DMS114 treated with DMSO at 0.1 percent for 48 hours (cell line): ENCODE measurements around the gene LAMTOR5.

Experiments used
- DNase-seq: peaks from one replicate; lab custom pipeline; 2025; ENCODE audit not compliant: unreplicated experiment; lab: John Stamatoyannopoulos, UW

Gene LAMTOR5

GRCh38 chr1:110390692-110391245 is 16.7 kb downstream of the LAMTOR5 start, which contains the start of gene SLC16A4:
SLC16A4 (minus strand) TSS chr1:110391026; CDS start chr1:110389323, 1,703 bp downstream.
- no peak for DNase-seq

DNA sequence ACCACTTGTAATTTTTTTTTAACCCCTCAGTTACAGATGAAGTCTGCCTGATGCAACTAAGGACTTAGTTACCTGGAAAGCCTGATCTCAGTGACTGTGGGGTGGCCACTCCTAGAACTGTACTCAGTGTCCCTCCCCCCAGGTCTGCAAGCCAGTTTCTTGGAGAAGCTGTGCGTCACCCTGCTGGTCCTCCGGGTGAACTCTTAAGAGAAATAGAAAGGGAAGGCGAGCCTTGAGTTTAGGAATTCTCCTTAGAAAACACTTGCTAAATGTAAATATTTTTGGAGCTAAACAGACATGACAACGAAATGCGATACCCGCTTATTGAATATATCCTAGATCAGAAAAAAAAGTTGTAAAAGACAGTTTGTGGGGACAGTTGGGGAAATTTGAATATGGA is 17.4 kb downstream of the LAMTOR5 start:
- no peak for DNase-seq

DNA sequence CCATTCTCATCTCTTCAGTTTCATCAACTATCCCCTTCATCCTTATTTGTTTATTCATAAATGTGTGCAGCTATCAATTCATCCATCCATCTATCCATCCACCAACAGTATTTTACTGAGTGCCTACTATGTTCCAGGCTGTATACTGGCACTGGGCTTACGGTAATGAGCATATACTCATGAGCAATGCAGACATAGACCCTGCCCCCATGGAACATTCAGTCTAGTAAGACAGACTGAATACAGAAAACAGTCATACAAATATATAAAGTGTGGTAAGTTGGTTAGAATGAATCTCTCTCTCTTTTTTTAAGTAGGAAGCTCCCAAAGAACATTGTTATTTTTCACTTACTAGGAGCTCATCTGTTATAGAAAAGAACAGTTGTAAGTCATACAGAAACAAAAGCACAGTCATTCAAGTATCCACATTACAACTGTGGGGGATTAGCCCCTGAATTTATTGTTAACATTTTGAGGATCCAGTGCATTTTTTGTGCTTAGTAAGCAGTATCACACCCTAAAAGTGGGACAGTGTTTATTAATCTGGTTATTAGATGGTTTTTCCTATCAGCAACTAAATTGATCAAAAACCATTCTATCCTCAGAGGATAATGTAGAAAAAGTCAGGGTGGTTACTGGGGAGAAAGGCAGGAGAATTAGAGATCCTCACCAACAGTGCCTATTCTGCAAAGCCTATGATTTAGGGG is 20.3 kb downstream of the LAMTOR5 start:
- no peak for DNase-seq

DNA sequence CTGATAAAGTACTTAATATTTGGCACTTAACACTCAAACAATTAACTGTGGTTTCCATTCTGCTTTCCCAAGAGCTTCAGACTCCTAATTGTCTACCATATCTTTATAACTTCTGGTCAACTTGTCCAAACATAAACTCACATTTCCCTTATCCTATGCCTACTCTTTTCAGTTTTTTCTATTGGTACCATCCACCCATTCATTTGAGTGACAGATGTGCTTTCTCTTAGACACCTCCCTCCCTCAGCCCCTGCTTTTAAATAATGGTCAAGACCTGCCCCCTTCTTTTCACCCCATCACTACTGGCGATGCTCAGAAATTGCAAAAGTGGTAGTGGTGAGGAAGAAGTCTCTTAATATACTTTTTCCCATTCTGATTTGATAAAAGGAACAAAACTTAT is 22.1 kb downstream of the LAMTOR5 start:
- DNase-seq = no peak

DNA sequence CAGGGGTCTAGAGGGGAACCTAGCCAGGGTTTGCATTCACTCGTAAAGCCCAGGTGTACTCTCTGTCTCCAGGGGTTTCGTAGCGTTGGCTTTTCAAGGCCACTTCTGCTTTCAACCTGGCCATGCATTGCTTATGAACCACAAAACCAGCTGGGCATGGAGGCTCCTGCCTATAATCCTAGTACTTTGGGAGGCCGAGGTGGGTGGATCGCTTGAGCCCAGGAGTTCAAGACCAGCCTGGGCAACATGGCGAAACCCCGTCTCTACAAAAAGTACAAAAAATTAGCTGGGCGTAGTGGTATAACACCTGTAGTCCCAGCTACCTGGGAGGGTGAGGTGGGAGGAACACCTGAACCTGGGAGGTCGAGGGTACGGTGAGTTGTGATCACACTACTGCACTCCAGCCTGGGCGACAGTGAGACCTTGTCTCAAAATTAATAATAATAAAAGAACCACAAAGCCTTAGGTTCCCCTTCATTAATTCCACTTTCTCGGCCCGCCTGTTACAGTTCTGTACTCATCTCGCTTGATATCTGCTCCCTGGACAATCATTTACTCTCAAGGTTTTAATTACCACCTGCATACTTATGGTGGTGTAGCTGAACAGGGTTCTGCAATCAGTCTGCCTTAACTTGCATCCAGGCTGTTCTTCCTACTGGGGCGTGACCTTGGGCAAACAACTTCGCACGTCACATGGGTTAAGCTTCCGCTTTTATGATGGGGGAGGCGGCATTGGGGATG is 22.7 kb downstream of the LAMTOR5 start:
- DNase-seq = no peak

DNA sequence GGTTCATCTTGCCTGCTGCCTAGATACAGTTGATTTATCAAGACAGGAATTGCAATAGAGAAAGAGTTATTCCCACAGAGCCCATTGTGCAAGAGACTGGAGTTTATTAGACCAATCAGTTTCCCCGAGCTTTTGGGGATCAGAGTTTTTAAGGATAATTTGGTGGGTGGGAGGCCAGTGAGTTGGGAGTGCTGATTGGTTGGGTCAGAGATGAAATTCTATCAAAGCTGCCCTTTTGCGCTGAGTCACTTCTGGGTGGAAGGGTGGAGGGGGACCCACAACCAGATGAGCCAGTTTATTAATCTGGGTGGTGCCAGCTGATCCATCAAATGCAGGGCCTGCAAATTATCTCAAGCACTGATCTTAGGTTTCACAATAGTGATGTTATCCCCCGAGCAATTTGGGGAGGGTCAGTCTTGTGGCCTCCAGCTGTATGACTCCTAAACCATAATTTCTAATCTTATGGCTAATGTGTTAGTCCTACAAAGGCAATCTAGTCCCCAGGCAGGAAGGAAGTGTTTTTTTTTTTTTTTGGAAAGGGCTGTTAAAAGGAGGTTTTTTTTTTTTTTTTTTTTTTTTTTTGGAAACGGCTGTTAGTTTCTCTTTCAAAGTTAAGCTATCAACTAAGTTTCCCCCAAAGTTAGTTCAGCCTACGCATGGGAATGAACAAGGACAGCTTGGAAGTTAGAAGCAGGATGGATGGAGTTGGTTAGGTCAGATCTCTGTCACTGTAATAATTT is 24.1 kb downstream of the LAMTOR5 start:
- no peak for DNase-seq

DNA sequence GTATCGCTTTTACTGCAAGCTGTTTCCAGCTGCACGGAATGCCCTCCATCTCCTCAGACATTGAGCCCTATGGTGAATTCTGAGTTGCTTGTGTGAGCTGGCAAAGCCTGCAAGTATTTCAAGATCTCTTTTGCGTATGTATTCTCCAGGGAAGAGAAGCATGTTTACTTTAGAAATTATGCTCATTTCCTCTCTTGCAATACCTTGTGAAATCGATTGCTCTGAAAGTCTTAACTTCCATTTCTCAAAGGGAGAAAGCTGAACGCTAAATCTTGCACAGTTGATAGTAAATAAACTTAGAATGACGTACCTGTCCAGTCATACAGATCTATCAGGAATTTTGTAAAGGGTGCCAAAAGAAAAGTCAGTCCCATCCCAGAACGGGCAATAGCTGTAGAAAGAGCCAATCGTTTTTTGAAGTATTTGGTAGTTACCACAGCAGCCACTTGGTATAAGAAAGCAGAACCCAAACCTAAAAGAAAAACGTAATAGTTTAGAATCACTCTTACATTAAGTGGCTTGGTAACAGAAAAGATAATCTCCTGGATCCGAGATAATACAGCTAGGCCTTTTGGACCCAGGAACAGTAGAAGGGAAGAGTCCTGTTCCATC is 26.7 kb downstream of the LAMTOR5 start:
- DNase-seq = no peak

DNA sequence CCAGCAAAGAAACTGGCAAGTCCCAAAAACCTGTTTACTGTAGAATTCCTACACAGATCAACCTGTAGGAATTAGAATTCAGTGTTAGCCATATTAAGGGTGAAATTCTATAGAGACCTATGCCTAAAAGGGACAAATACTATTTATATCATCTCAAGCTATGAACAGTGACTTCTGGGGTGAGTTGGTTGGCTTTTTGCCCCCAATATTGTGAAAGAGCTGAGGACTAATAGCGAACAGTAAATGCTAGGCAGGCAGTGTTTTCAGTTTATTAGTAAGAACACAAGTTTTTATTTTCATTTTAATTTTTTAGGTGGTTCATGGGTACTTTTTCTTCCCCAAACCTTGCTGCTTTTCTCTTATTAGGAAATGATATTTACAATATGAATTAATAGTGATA is 32.0 kb downstream of the LAMTOR5 start:
- no peak for DNase-seq

DNA sequence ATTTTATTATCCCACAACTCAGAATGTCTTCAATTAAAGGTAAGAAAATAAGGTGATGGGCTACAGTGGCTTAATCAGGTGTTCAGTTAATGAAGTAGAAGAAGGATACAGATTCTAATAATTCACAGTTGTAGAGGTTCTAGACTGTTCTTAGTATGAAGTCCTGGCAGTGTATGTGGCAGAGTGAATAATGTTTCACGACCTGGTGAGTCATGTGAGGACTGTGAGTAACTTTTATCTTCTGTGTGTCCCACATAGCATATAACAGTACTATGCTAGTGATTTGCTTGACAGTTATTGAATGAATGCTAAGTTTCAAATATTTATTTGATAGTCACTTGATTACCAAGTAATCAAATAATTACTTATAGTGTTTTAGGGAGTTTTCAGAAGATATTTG is 36.7 kb downstream of the LAMTOR5 start:
- no peak for DNase-seq

DNA sequence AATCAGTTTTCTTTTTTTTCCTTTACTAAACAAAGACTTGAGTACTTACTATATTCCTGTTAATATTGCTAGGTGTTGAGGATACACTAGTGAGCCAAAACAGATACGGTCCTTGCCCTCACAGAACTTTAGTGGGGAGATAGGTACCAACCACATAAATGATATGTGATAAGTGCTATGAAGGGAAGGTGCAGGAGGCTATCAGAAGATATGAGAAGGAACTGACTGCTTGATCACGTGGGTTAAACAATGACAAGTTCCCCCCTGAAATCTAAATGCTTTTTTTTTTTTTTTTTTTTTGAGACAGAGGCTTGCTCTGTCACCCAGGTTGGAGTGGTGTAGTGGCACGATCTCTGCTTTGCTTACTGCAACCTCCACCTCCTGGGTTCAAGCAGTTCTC is 43.3 kb downstream of the LAMTOR5 start:
- no peak for DNase-seq

- DNase-seq = no peak
Measured at GRCh38 chr1:110361856-110362255, 45.6 kb downstream of the LAMTOR5 start.

- DNase-seq = no peak
Measured at GRCh38 chr1:110360431-110360830, 47.1 kb downstream of the LAMTOR5 start.

- no peak for DNase-seq
Measured at GRCh38 chr1:110356379-110356778, 51.1 kb downstream of the LAMTOR5 start.

DNA sequence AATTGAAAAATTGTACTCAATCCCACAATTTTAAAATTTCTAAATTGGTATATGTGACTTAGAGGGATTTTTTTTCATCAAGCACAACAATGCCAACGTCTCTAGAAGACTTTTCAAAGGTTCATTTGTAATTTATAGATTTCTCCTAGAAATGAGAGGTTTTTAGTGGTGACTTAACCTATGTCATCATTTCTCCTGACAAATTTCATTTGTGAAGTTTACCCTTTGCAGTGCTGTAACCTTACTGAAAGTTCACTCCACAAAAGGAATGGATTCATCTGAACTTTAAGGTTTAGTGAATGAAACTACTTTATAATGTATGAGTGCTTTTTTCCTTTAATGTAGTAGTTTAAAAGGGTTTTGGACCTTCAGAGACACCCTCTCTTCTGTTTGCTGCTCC is 52.2 kb downstream of the LAMTOR5 start:
- no peak for DNase-seq
